Central memory CD8-positive, alpha-beta T cell (primary cell): ENCODE results near the gene KCNC3.

Experiments used
- ATAC-seq: fragments of 150-1000 bp; cut with Tn5 transposase; replicated peaks from 2 replicates; pipeline ENCODE4 v1.10.0; 2022; ENCODE audit warnings: mild to moderate bottlenecking, moderate FRiP score, moderate number of reproducible peaks; ENCODE audit not compliant: poor library complexity, severe bottlenecking; ENCODE audit errors: extremely low read depth
- DNase-seq, 2 donors: peaks; one replicate each; pipeline ENCODE4 v3.0.0; 2021; ENCODE audit warnings: low spot score in 2 of 2
- H3K27ac Mint-ChIP-seq: one replicate; pipeline ENCODE4 v1.8.0; 2022; ENCODE audit warnings: low read depth, mild to moderate bottlenecking, moderate library complexity, mixed read lengths
- H3K27me3 Mint-ChIP-seq: one replicate; pipeline ENCODE4 v1.8.0; 2022; ENCODE audit warnings: mixed read lengths
- H3K36me3 Mint-ChIP-seq: one replicate; pipeline ENCODE4 v1.8.0; 2022; ENCODE audit warnings: mild to moderate bottlenecking, moderate library complexity, mixed read lengths; ENCODE audit not compliant: insufficient read depth
- H3K4me1 Mint-ChIP-seq: one replicate; pipeline ENCODE4 v1.8.0; 2022; ENCODE audit warnings: mixed read lengths
- H3K4me3 Mint-ChIP-seq: one replicate; pipeline ENCODE4 v1.8.0; 2022; ENCODE audit warnings: mild to moderate bottlenecking, moderate library complexity, mixed read lengths
- H3K9me3 Mint-ChIP-seq: one replicate; pipeline ENCODE4 v1.8.0; 2022; ENCODE audit warnings: mixed read lengths

The KCNC3 gene

GRCh38 chr19:50329146-50329925 lies at the start of gene KCNC3:
TSS of gene KCNC3 (minus strand) at chr19:50329377. CDS start at chr19:50329082, 295 bp downstream.
- peak within 1 kb of the TSS; percentile 80 for H3K27ac Mint-ChIP-seq
- peak within 1 kb of the TSS; percentile 47 for H3K4me3 Mint-ChIP-seq
- DNase-seq (peak; percentile 63 to 78), ATAC-seq (peak; percentile 52)
- H3K9me3 Mint-ChIP-seq, result peaks cover 7% of the 10 kb centered on the region
- peaks cover 57% of the 10 kb centered on the region for H3K4me1 Mint-ChIP-seq
- H3K27me3 Mint-ChIP-seq, result peaks cover 78% of the 10 kb centered on the region
- peaks cover 32% of the 10 kb centered on the region for H3K36me3 Mint-ChIP-seq

GRCh38 chr19:50378863-50379236 lies 49.7 kb upstream of the KCNC3 start:
- H3K27me3 Mint-ChIP-seq, result no peaks in the 10 kb centered on the region
- no peak overlapping the region for H3K27ac Mint-ChIP-seq
- H3K4me1 Mint-ChIP-seq, result peaks cover 53% of the 10 kb centered on the region
- DNase-seq (no peak), ATAC-seq (no peak)
- H3K36me3 Mint-ChIP-seq, result peaks cover 57% of the 10 kb centered on the region
- no peaks in the 10 kb centered on the region for H3K9me3 Mint-ChIP-seq
- H3K4me3 Mint-ChIP-seq, result no peak overlapping the region

- H3K4me1 Mint-ChIP-seq, result peaks cover 47% of the 10 kb centered on the region
- H3K4me3 Mint-ChIP-seq, result peak overlapping the region; percentile 91
- ATAC-seq, result no peak
- no peak for DNase-seq
- H3K36me3 Mint-ChIP-seq, result peaks cover 52% of the 10 kb centered on the region
- H3K9me3 Mint-ChIP-seq, result no peaks in the 10 kb centered on the region
- peak overlapping the region; percentile 99 for H3K27ac Mint-ChIP-seq
- H3K27me3 Mint-ChIP-seq, result no peaks in the 10 kb centered on the region
Observed at GRCh38 chr19:50378169-50378862, 49.1 kb upstream of the KCNC3 start.

- Mint-ChIP-seq H3K4me3 (peak overlapping the region; percentile 91), H3K4me1 (peaks cover 44% of the 10 kb centered on the region), H3K27me3 (no peaks in the 10 kb centered on the region), H3K27ac (peak overlapping the region; percentile 99), H3K36me3 (peaks cover 48% of the 10 kb centered on the region), H3K9me3 (no peaks in the 10 kb centered on the region)
- DNase-seq (no peak), ATAC-seq (no peak)
Observed at GRCh38 chr19:50377517-50377916, 48.3 kb upstream of the KCNC3 start.

- H3K36me3 Mint-ChIP-seq, result peaks cover 48% of the 10 kb centered on the region
- DNase-seq, result no peak
Observed at GRCh38 chr19:50377051-50377461, 47.9 kb upstream of the KCNC3 start.

GRCh38 chr19:50376166-50377050 lies 47.2 kb upstream of the KCNC3 start, which contains the start of gene NR1H2:
TSS of gene NR1H2 (plus strand) at chr19:50376457. CDS start at chr19:50377606, 1,149 bp downstream.
- Mint-ChIP-seq H3K9me3 (no peaks in the 10 kb centered on the region), H3K4me1 (peaks cover 42% of the 10 kb centered on the region), H3K4me3 (peak within 1 kb of the TSS; percentile 91), H3K27ac (peak within 1 kb of the TSS; percentile 99), H3K36me3 (peaks cover 44% of the 10 kb centered on the region), H3K27me3 (no peaks in the 10 kb centered on the region)
- ATAC-seq (peak; percentile 88), DNase-seq (peak; percentile 93 to 95)

More at GRCh38 chr19:50377051-50377461, 47.9 kb upstream of the KCNC3 start:
- H3K27ac Mint-ChIP-seq, result peak overlapping the region; percentile 99
- peaks cover 44% of the 10 kb centered on the region for H3K4me1 Mint-ChIP-seq
- no peak for ATAC-seq
- no peaks in the 10 kb centered on the region for H3K9me3 Mint-ChIP-seq
- H3K27me3 Mint-ChIP-seq, result no peaks in the 10 kb centered on the region
- peak overlapping the region; percentile 91 for H3K4me3 Mint-ChIP-seq

- Mint-ChIP-seq H3K4me3 (no peak overlapping the region), H3K4me1 (peaks cover 20% of the 10 kb centered on the region), H3K27me3 (no peaks in the 10 kb centered on the region), H3K27ac (no peak overlapping the region), H3K36me3 (peaks cover 10% of the 10 kb centered on the region), H3K9me3 (no peaks in the 10 kb centered on the region)
- DNase-seq (no peak), ATAC-seq (no peak)
Observed at GRCh38 chr19:50371914-50372475, 42.8 kb upstream of the KCNC3 start.

GRCh38 chr19:50368649-50369570 lies 39.7 kb upstream of the KCNC3 start:
- H3K27me3 Mint-ChIP-seq, result no peaks in the 10 kb centered on the region
- DNase-seq (peak; percentile 64 to 71), ATAC-seq (peak; percentile 49)
- peaks cover 20% of the 10 kb centered on the region for H3K4me1 Mint-ChIP-seq
- H3K9me3 Mint-ChIP-seq, result no peaks in the 10 kb centered on the region
- H3K27ac Mint-ChIP-seq, result peak overlapping the region; percentile 60
- H3K4me3 Mint-ChIP-seq, result peak overlapping the region; percentile 80
- H3K36me3 Mint-ChIP-seq, result peaks cover 1% of the 10 kb centered on the region

DNA sequence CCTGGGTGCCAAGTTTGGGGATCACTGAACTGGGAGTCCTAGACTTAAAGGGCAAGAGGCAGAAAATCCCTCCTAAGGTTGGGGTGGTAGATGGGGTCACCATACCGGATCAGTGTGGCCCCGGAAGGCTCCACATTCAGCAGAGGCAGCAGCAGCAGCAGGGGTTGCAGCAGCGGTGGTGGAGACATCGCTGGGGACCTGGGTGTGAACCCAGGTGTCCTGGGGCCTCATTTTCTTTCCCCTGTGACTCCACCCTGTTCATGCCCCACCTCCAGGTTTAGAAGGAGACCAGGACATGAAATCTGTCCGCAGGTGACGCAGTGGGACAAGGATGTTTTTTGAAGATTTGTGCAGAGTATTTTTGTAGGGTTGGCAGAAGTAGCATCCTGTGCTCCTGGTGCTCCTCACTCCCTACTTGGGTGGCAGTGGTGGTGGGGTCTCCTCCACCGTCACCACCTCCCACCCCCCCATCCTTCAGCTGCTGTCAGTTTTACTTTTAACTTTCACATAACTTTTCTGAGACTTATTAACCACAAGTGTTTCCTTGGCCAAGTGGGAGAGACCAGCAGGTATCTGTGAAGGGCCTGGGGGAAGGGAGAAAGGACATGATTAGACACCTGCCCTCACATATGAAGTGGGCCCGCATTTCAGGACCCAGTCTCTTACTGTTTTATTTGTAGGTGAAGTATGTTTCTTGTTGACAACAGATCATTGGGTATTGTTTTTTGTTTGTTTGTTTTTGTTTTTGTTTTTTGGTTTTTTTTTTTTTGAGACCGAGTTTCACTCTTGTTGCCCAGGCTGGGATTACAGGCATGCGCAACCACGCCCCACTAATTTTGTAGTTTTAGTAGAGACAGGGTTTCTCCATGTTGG lies 36.5 kb upstream of the KCNC3 start, which contains the start of gene NAPSA:
TSS of gene NAPSA (minus strand) at position 206 of the 873 bp plus-strand sequence. CDS start at position 188, 18 bp downstream.
- DNase-seq (no peak), ATAC-seq (no peak)
- Mint-ChIP-seq H3K4me1 (peaks cover 44% of the 10 kb centered on the region), H3K27ac (peak within 1 kb of the TSS; percentile 54), H3K4me3 (peak within 1 kb of the TSS; percentile 46), H3K9me3 (no peaks in the 10 kb centered on the region), H3K27me3 (no peaks in the 10 kb centered on the region), H3K36me3 (peaks cover 1% of the 10 kb centered on the region)

GRCh38 chr19:50362656-50363424 lies 33.7 kb upstream of the KCNC3 start:
- H3K27ac Mint-ChIP-seq, result peak overlapping the region; percentile 30
- DNase-seq (no peak), ATAC-seq (no peak)
- peaks cover 53% of the 10 kb centered on the region for H3K4me1 Mint-ChIP-seq
- H3K36me3 Mint-ChIP-seq, result peaks cover 25% of the 10 kb centered on the region
- peak overlapping the region; percentile 54 for H3K4me3 Mint-ChIP-seq
- no peaks in the 10 kb centered on the region for H3K27me3 Mint-ChIP-seq
- no peaks in the 10 kb centered on the region for H3K9me3 Mint-ChIP-seq
